ENCODE data around the gene DIO3. TPM values are rescaled to one million over a fixed set of nuclear protein-coding genes. Genes with fewer than 3 reads are reported as not detected.

The DIO3 gene
- total RNA-seq, 1 donor from 2014 or later, result 35.6 TPM

GRCh38 chr14:101583006-101583714 is 21.9 kb downstream of the DIO3 start:
- Mint-ChIP-seq H3K4me1 (no peaks in the 10 kb centered on the region), H3K9me3 (no peaks in the 10 kb centered on the region), H3K27me3 (ENCODE audit: low read depth) (peaks cover 13% of the 10 kb centered on the region), H3K36me3 (no peaks in the 10 kb centered on the region), H3K4me3 (no peak overlapping the region), H3K27ac (no peak overlapping the region)
- DNase-seq (ENCODE audit: low spot score in 2 of 2, unreplicated experiment in 2 of 2), result no peak
- TF ChIP-seq CTCF (IDR thresholded peaks at IDR 0.05; ENCODE audit: unreplicated experiment), result no peak

- peaks cover 13% of the 10 kb centered on the region for H3K27me3 Mint-ChIP-seq (ENCODE audit: low read depth)
- no peaks in the 10 kb centered on the region for H3K36me3 Mint-ChIP-seq
- DNase-seq (ENCODE audit: low spot score in 2 of 2, unreplicated experiment in 2 of 2), result no peak
- no peak for TF ChIP-seq CTCF (IDR thresholded peaks at IDR 0.05; ENCODE audit: unreplicated experiment)
- no peak overlapping the region for H3K4me3 Mint-ChIP-seq
- no peaks in the 10 kb centered on the region for H3K9me3 Mint-ChIP-seq
- no peaks in the 10 kb centered on the region for H3K4me1 Mint-ChIP-seq
- no peak overlapping the region for H3K27ac Mint-ChIP-seq
Measured at GRCh38 chr14:101583715-101584054, 22.4 kb downstream of the DIO3 start.

- no peak overlapping the region for H3K4me3 Mint-ChIP-seq
- DNase-seq (ENCODE audit: low spot score in 2 of 2, unreplicated experiment in 2 of 2), result no peak
- H3K36me3 Mint-ChIP-seq, result no peaks in the 10 kb centered on the region
- no peak overlapping the region for H3K27ac Mint-ChIP-seq
- H3K27me3 Mint-ChIP-seq (ENCODE audit: low read depth), result peaks cover 13% of the 10 kb centered on the region
- H3K4me1 Mint-ChIP-seq, result peaks cover 3% of the 10 kb centered on the region
- no peaks in the 10 kb centered on the region for H3K9me3 Mint-ChIP-seq
- TF ChIP-seq CTCF (IDR thresholded peaks at IDR 0.05; ENCODE audit: unreplicated experiment), result no peak
Measured at GRCh38 chr14:101584055-101584859, 23.0 kb downstream of the DIO3 start.

GRCh38 chr14:101585211-101585610 is 23.9 kb downstream of the DIO3 start:
- DNase-seq (ENCODE audit: low spot score in 2 of 2, unreplicated experiment in 2 of 2), result no peak
- no peak overlapping the region for H3K27ac Mint-ChIP-seq
- H3K36me3 Mint-ChIP-seq, result no peaks in the 10 kb centered on the region
- H3K9me3 Mint-ChIP-seq, result no peaks in the 10 kb centered on the region
- H3K27me3 Mint-ChIP-seq (ENCODE audit: low read depth), result peaks cover 10% of the 10 kb centered on the region
- no peak for TF ChIP-seq CTCF (IDR thresholded peaks at IDR 0.05; ENCODE audit: unreplicated experiment)
- H3K4me3 Mint-ChIP-seq, result no peak overlapping the region
- H3K4me1 Mint-ChIP-seq, result peaks cover 3% of the 10 kb centered on the region

- Mint-ChIP-seq H3K27me3 (ENCODE audit: low read depth) (no peaks in the 10 kb centered on the region), H3K4me3 (no peak overlapping the region), H3K27ac (no peak overlapping the region), H3K9me3 (no peaks in the 10 kb centered on the region), H3K4me1 (peaks cover 3% of the 10 kb centered on the region), H3K36me3 (no peaks in the 10 kb centered on the region)
- no peak for TF ChIP-seq CTCF (IDR thresholded peaks at IDR 0.05; ENCODE audit: unreplicated experiment)
- no peak for DNase-seq (ENCODE audit: low spot score in 2 of 2, unreplicated experiment in 2 of 2)
Measured at GRCh38 chr14:101586531-101587430, 25.5 kb downstream of the DIO3 start.

All from mesothelial cell of epicardium (in vitro differentiated cells).